Ishikawa (cell line): ENCODE results near the gene STUM.

Experiments
- CEBPB ChIP-seq: IDR thresholded peaks from 2 replicates; pipeline ENCODE4 v1.6.1; 2012
- CREB1 ChIP-seq: IDR thresholded peaks from 2 replicates; pipeline ENCODE4 v1.6.1; 2012; ENCODE audit warnings: low read depth
- EGR1 ChIP-seq: IDR thresholded peaks from 2 replicates; pipeline ENCODE4 v1.6.1; 2012
- EP300 ChIP-seq: IDR thresholded peaks from 2 replicates; pipeline ENCODE4 v1.6.1; 2012; ENCODE audit warnings: borderline replicate concordance
- FOXM1 ChIP-seq: IDR thresholded peaks from 2 replicates; pipeline ENCODE4 v1.6.1; 2012; ENCODE audit warnings: low read depth, borderline replicate concordance
- NFIC ChIP-seq: IDR thresholded peaks from 2 replicates; pipeline ENCODE4 v1.6.1; 2012
- RAD21 ChIP-seq: IDR thresholded peaks from 2 replicates; pipeline ENCODE4 v1.6.1; 2012; ENCODE audit warnings: low read depth
- TAF1 ChIP-seq: IDR thresholded peaks from 2 replicates; pipeline ENCODE4 v1.6.1; 2012; ENCODE audit warnings: low read depth, mild to moderate bottlenecking
- TCF12 ChIP-seq: IDR thresholded peaks from 2 replicates; pipeline ENCODE4 v1.6.1; 2012; ENCODE audit warnings: low read depth
- TEAD4 ChIP-seq: IDR thresholded peaks from 2 replicates; pipeline ENCODE4 v1.6.1; 2012
- YY1 ChIP-seq: IDR thresholded peaks from 2 replicates; pipeline ENCODE4 v1.6.1; 2012; ENCODE audit warnings: low read depth
- TF ChIP-seq, protein P1 (sequence below): IDR thresholded peaks from 2 replicates; pipeline ENCODE4 v1.6.1; 2012; ENCODE audit warnings: low read depth, mild to moderate bottlenecking
- TF ChIP-seq, protein P2 (sequence below): IDR thresholded peaks from 2 replicates; pipeline ENCODE4 v1.6.1; 2012

GRCh38 chr1:226510453-226510852 is 38.1 kb upstream of the STUM start:
- TF ChIP-seq CREB1: no peak
- no peak for TF ChIP-seq EGR1
- TF ChIP-seq EP300: no peak
- TF ChIP-seq, protein P1, sequence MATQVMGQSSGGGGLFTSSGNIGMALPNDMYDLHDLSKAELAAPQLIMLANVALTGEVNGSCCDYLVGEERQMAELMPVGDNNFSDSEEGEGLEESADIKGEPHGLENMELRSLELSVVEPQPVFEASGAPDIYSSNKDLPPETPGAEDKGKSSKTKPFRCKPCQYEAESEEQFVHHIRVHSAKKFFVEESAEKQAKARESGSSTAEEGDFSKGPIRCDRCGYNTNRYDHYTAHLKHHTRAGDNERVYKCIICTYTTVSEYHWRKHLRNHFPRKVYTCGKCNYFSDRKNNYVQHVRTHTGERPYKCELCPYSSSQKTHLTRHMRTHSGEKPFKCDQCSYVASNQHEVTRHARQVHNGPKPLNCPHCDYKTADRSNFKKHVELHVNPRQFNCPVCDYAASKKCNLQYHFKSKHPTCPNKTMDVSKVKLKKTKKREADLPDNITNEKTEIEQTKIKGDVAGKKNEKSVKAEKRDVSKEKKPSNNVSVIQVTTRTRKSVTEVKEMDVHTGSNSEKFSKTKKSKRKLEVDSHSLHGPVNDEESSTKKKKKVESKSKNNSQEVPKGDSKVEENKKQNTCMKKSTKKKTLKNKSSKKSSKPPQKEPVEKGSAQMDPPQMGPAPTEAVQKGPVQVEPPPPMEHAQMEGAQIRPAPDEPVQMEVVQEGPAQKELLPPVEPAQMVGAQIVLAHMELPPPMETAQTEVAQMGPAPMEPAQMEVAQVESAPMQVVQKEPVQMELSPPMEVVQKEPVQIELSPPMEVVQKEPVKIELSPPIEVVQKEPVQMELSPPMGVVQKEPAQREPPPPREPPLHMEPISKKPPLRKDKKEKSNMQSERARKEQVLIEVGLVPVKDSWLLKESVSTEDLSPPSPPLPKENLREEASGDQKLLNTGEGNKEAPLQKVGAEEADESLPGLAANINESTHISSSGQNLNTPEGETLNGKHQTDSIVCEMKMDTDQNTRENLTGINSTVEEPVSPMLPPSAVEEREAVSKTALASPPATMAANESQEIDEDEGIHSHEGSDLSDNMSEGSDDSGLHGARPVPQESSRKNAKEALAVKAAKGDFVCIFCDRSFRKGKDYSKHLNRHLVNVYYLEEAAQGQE: no peak
- TF ChIP-seq YY1: no peak
- TF ChIP-seq NFIC: no peak
- no peak for TF ChIP-seq TEAD4
- TF ChIP-seq, protein P2, sequence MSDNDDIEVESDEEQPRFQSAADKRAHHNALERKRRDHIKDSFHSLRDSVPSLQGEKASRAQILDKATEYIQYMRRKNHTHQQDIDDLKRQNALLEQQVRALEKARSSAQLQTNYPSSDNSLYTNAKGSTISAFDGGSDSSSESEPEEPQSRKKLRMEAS: no peak
- TF ChIP-seq RAD21: no peak
- no peak for TF ChIP-seq CEBPB
- TF ChIP-seq TAF1: no peak
- no peak for TF ChIP-seq FOXM1
- no peak for TF ChIP-seq TCF12
